GM15510 (cell line): Measurements from ENCODE around the gene PLCG2.

Source experiments
- POLR2A ChIP-seq: IDR thresholded peaks from 3 replicates; pipeline ENCODE4 v1.6.1; 2011; ENCODE audit warnings: borderline replicate concordance; ENCODE audit not compliant: insufficient read length; ENCODE audit errors: extremely low read depth

Gene PLCG2

DNA sequence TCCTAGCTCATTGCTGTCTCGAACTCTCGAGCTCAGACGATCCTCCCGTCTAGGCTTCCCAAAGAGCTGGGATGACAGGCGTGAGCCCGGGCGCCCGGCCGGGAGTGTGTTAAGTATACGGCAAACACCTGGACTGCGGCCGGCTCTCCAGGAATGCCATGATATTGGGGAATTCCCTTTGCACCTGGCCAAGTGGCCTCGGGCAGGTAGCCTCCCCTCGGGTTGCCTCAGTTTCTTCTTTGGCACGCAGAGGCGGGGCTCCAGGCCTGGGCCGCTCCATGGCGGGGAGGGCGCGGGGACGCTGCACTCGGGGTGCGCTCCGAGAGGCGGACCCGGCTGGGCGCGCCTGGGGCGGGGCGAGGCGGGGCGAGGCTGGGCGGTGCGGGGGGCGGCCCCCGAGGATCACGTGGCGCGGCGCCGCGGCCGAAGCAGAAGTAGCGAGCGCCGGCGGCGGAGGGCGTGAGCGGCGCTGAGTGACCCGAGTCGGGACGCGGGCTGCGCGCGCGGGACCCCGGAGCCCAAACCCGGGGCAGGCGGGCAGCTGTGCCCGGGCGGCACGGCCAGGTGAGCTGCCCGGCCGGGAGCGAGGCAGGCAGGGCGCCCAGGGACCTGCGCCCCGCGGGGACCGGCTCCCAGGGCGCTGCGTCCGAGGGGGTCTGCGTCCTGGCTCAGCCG, at the start of gene PLCG2:
TSS of gene PLCG2 (plus strand) at position 431 of the 675 bp plus-strand sequence. CDS start 6,699 bp downstream, outside the sequence.
- peak; percentile 91 for TF ChIP-seq POLR2A

DNA sequence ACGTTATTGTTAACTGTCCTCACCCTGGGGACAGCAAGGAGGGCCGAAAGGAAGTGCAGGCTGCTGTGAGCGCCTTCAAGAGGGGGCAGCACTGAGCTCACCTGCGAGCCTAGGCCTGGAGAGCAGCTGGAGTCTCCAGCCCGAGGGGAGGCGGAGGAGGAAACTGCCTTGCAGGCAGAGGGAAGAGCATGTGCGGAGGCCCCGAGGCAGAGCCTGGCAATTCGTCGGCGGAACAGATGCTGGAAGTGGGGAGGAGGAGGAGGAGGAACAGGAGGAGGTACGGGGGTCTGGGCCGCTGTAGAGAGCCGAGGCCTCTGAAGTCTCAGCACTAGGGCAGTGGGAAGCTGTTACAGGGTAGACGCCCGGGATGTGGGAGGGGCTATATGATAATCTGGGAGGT, 49.6 kb upstream of the PLCG2 start:
- no peak for TF ChIP-seq POLR2A

DNA sequence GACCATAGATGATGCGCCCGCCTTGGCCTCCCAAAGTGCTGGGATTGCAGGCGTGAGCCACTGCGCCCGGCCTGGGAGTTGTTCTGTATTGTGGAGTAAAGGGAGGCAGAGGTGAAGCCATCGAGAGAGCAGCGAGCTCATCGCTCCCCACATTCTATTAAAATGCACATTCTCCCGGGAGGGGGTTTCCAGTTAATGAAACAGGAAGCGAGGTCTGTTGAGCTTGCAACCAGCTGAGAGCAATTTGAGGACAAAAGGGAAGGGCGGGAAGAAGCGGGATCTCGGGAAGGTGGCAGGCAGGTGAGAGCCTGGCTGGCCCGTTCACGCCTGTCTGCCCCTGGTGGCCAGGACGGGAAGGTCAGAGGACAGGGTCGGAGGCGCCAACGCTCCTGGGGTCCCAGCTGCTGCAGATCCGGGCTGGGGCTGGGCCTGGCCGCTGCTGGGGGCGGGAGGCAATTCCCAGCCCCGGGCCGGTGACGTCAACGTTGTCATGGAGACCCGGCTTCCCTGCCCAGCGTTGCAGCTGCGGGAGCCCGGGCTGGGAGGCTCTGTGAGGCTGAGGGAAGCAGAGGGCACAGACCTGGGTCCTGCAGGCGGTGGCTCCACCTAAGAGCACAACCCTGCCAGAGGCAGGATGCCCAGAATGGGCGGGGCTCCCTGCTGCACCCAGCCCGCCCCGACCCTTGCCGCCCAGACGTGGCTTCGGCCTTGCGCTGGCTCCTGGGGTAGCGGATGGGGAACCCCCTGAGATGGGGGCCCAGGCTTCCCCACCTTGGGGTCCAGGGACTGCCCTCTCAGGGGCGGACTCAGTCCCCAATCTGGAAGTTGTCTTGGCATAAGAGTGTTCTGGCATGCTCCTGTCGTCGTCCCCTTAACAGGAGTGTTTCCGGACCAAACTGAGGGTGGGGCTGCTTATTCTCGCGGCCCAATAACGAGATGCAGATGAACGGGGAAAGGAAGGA, 48.7 kb upstream of the PLCG2 start:
- peak; percentile 14 for TF ChIP-seq POLR2A

DNA sequence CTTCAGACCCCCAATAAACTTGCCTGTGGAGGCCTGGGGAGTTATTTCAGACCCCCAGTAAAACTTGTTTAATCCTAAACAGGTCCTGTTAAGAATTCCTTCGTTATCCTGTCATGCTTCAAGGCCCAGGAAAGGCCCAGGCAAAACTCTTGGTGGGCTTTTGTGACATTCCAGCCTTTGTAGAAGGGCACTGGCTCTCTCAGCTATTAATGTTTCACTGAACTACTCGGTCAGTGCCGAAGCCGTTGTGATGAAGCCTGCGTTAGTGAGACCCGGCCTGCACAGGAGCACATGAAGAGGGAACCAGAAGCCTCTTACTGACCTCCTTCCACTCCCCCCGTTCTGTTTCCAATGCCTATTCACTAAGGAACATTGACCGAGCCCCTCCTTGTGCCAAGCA, 47.4 kb upstream of the PLCG2 start:
- TF ChIP-seq POLR2A: no peak

- TF ChIP-seq POLR2A: no peak
Measured at GRCh38 chr16:81732699-81733098, 46.4 kb upstream of the PLCG2 start.

DNA sequence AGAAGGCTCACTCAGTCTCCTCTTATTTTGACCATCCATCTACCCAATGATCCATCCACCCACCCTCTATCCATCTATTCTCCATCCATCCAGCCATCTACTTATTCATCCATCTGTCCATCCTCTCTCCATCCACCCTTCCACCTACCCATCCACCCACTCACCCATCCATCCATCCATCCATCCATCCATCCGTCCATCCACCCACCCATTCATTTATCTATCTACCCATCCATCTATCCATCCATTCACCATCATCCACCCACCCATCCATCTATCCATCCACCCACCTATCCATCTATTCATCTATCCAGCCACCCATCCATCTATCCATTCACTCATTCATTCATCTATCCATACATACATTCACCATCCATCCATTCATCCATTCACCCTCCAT, 45.8 kb upstream of the PLCG2 start:
- TF ChIP-seq POLR2A: no peak

DNA sequence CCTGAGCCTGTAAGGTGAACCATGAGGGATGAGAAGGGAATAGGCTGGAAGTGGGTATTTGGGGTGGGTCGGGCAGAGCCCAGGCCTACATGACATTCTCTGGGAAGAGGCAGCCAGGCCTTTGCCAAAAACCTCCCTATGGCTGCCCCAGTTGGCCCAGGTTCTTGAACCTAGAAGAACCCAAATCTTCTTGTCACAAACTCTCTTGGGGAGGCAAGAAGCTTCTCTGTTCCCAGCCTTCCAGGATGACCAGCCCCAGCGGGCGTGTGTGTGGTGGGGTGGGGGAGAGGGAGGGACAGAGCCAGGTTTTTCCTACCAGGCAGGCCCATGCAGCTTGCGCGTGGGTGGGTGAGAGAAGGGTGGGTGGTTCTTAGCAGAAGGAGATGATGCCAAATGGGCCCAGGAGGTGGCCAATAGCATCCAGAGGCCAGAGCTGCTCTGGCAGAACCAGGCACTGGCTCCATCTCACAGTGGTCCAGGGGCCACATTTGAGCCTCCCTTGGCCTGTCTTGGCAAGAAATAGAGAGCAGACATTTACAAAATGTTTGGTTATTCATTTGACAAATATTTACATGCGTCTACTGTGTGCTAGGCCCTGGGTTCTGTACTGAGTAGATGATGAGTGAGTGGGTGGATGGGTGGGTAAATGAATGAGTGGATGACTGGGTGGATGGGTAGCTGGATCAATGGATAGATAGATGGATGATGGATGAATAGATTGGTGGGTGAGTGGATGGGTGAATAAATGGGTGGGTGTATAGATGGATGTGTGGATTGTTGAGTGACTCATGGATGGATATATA, 44.3 kb upstream of the PLCG2 start:
- no peak for TF ChIP-seq POLR2A

- TF ChIP-seq POLR2A: no peak
Measured at GRCh38 chr16:81737885-81738536, 41.1 kb upstream of the PLCG2 start.

DNA sequence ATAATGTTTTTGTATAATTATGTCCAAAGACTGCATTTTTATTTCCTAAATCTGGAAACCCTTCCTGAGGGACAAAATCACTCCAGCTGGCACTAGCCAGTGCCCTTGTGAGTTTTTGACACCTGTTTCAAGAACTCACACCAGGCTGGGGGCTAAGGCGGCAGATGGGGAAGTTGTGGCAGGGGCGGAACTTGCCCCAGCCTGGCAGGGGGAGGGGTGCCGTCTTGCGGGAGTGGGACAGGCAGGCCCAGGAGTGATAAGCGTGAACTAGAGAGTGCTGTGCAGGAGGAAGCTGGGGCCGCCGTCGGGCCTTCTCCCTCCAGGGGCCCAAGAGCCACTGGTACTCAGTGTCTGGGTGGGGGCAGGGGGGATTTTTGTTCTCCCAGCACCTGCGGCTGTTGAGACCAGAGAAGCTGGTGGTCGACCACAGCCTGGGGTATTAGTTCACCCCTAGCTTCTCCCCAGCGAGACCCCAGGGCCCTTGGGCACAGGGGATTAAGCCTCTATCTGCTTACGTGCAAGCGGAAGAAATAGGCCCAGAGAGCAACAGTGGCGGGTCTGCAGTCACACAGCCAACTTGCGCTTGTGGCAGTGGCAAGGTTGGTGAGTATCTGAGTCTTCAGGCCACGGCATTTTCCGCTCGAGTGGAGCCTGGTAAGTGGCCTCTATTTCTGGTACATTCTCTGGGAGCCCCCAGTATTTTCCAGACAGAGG, 40.2 kb upstream of the PLCG2 start:
- peak; percentile 27 for TF ChIP-seq POLR2A

- TF ChIP-seq POLR2A: no peak
Measured at GRCh38 chr16:81739503-81739902, 39.6 kb upstream of the PLCG2 start.

DNA sequence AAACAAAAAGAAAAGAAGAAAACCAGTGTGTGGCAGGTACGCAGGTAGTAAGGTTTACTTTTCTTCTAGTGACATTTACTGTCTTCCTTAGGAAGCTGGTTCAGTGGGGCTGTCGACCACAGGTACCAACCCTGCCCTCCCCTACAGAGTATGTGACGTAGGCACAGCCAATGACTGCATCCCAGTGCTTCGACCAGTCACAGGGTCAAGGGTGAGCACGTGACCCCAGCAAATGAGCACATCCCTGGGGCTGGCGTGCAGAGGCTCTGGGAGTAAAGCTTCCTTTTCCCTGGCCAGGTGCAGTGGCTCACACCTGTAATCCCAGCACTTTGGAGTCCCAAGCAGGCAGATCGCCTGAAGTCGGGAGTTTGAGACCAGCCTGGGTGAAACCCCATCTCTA, 38.9 kb upstream of the PLCG2 start:
- TF ChIP-seq POLR2A: peak; percentile 44

DNA sequence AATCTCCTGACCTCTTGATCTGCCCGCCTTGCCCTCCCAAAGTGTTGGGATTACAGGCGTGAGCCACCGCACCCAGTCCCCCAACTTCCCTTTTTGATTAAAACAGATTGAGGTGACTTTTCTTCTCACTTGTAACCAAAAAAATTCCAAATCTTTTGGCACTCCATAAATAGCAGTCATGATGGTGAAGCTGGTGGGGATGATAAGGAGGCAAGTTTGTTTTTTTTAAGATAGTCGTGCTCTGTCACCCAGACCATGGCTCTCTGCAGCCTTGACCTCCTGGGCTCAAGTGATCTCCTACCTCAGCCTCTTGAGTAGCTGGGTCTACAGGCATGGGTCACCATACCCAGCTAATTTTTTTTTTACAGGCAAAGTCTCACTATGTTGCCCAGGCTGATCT, 34.7 kb upstream of the PLCG2 start:
- TF ChIP-seq POLR2A: no peak

GRCh38 chr16:81744911-81745310, 34.2 kb upstream of the PLCG2 start:
- TF ChIP-seq POLR2A: no peak
